HEK293T (cell line): ENCODE measurements around the gene LDHB.

Experiments
- ARNT ChIP-seq: fragments of 450-650 bp; IDR thresholded peaks from 2 replicates; pipeline ENCODE4 v1.6.1; 2017; ENCODE audit warnings: mild to moderate bottlenecking
- BHLHE40 ChIP-seq: fragments of 450-650 bp; IDR thresholded peaks from 2 replicates; pipeline ENCODE4 v1.6.1; 2016; ENCODE audit warnings: mild to moderate bottlenecking, moderate library complexity, borderline replicate concordance
- ELF4 ChIP-seq: fragments of 450-650 bp; IDR thresholded peaks from 2 replicates; pipeline ENCODE4 v1.6.1; 2017; ENCODE audit warnings: antibody characterized with exemption
- FOXA1 ChIP-seq: fragments of 450-650 bp; IDR thresholded peaks from 2 replicates; pipeline ENCODE4 v1.6.1; 2016; ENCODE audit warnings: mild to moderate bottlenecking
- FOXK2 ChIP-seq: fragments of 450-650 bp; IDR thresholded peaks from 2 replicates; pipeline ENCODE4 v1.6.1; 2016; ENCODE audit warnings: mild to moderate bottlenecking
- FOXM1 ChIP-seq: fragments of 450-650 bp; IDR thresholded peaks from 2 replicates; pipeline ENCODE4 v1.6.1; 2017; ENCODE audit warnings: mild to moderate bottlenecking, borderline replicate concordance
- HDGF ChIP-seq: fragments of 450-650 bp; IDR thresholded peaks from 2 replicates; pipeline ENCODE4 v1.6.1; 2017; ENCODE audit warnings: antibody characterized with exemption, borderline replicate concordance
- L3MBTL2 ChIP-seq: fragments of 450-650 bp; conservative IDR thresholded peaks from 2 replicates; pipeline ENCODE4 v1.6.1; 2016; ENCODE audit warnings: mild to moderate bottlenecking
- LEF1 ChIP-seq: fragments of 450-650 bp; IDR thresholded peaks from 2 replicates; pipeline ENCODE4 v1.6.1; 2017; ENCODE audit warnings: mild to moderate bottlenecking, borderline replicate concordance
- NFRKB ChIP-seq: fragments of 450-650 bp; IDR thresholded peaks from 2 replicates; pipeline ENCODE4 v1.6.1; 2016; ENCODE audit warnings: mild to moderate bottlenecking, moderate library complexity
- SP1 ChIP-seq: fragments of 450-650 bp; IDR thresholded peaks from 2 replicates; pipeline ENCODE4 v1.6.1; 2017
- TARDBP ChIP-seq: fragments of 450-650 bp; IDR thresholded peaks from 2 replicates; pipeline ENCODE4 v1.6.1; 2016
- TF ChIP-seq, protein P1 (sequence below): fragments of 450-650 bp; IDR thresholded peaks from 2 replicates; pipeline ENCODE4 v1.6.1; 2016

DNA sequence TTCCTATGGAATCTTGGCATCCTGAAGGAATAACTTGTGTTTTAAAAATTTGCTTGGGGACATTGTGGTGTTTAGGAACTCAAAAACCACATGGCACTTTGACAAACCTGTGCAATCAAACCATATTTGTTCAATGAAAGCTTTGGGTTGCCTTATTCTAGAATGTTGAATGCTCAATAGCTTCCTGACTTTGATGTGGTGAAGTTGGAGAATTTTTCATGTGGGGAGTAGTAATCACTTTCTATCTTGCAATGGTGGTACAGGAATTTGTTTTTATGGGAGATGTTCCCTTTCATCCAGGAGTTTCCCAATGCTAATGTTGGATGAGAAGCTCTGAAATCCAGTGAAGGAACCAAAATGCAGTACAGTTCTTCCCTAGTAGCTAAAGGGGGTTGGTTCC, 42.2 kb upstream of the LDHB start:
- TF ChIP-seq FOXM1 (no peak), NFRKB (no peak), L3MBTL2 (no peak), BHLHE40 (no peak), ELF4 (no peak), LEF1 (no peak), FOXK2 (no peak), TARDBP (no peak), SP1 (no peak), ARNT (no peak), FOXA1 (no peak), HDGF (no peak)
- TF ChIP-seq, protein P1, sequence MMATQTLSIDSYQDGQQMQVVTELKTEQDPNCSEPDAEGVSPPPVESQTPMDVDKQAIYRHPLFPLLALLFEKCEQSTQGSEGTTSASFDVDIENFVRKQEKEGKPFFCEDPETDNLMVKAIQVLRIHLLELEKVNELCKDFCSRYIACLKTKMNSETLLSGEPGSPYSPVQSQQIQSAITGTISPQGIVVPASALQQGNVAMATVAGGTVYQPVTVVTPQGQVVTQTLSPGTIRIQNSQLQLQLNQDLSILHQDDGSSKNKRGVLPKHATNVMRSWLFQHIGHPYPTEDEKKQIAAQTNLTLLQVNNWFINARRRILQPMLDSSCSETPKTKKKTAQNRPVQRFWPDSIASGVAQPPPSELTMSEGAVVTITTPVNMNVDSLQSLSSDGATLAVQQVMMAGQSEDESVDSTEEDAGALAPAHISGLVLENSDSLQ = no peak
